ENCODE results near the gene SPOPL. TPM values are rescaled to one million over a fixed set of nuclear protein-coding genes. Genes with fewer than 3 reads are reported as not detected.

SPOPL gene
- total and polyA plus RNA-seq, 4 donors, result 3.4 to 15.8 (median 9.4) TPM

DNA sequence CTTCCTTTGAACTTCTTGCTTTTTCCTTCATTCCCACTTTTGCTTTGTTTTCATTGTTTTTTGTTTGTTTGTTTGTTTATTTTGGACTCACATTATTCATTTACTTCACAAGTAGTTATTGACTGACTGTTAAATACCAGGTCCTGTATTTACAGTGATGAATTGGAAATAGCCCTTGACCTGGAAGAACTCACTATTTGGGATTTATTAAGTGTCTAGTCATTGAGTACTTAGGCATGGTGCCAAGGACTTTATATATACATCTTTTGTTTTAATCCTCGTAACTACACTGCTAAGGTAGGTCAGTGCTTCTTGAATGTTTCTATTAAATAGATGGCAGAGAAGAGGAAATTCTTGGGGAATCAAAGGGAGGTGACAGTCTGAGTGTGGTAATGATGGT, 11.1 kb downstream of the SPOPL start:
- TF ChIP-seq RAD21 (IDR thresholded peaks at IDR 0.05) (no peak), RXRA (IDR thresholded peaks at IDR 0.05) (no peak), HNF4G (IDR thresholded peaks at IDR 0.05) (no peak), GABPA (IDR thresholded peaks at IDR 0.05 in 1 of 2, conservative IDR thresholded peaks at IDR 0.05 in 1 of 2) (no peak), NR2F2 (IDR thresholded peaks at IDR 0.05) (no peak), EGR1 (IDR thresholded peaks at IDR 0.05; ENCODE audit: low read depth in 2 of 2) (no peak), FOXA1 (IDR thresholded peaks at IDR 0.05) (no peak), FOXA2 (IDR thresholded peaks at IDR 0.05) (no peak), TAF1 (conservative IDR thresholded peaks at IDR 0.05) (no peak), YY1 (IDR thresholded peaks at IDR 0.05) (no peak), SP1 (IDR thresholded peaks at IDR 0.05) (no peak), JUND (IDR thresholded peaks at IDR 0.05) (no peak)
- TF ChIP-seq, protein P1, sequence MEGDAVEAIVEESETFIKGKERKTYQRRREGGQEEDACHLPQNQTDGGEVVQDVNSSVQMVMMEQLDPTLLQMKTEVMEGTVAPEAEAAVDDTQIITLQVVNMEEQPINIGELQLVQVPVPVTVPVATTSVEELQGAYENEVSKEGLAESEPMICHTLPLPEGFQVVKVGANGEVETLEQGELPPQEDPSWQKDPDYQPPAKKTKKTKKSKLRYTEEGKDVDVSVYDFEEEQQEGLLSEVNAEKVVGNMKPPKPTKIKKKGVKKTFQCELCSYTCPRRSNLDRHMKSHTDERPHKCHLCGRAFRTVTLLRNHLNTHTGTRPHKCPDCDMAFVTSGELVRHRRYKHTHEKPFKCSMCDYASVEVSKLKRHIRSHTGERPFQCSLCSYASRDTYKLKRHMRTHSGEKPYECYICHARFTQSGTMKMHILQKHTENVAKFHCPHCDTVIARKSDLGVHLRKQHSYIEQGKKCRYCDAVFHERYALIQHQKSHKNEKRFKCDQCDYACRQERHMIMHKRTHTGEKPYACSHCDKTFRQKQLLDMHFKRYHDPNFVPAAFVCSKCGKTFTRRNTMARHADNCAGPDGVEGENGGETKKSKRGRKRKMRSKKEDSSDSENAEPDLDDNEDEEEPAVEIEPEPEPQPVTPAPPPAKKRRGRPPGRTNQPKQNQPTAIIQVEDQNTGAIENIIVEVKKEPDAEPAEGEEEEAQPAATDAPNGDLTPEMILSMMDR (IDR thresholded peaks at IDR 0.05; ENCODE audit: low read depth, low read length, missing input control), result no peak
- TF ChIP-seq, protein P2, sequence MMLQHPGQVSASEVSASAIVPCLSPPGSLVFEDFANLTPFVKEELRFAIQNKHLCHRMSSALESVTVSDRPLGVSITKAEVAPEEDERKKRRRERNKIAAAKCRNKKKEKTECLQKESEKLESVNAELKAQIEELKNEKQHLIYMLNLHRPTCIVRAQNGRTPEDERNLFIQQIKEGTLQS (IDR thresholded peaks at IDR 0.05), result no peak
- TF ChIP-seq, protein P3, sequence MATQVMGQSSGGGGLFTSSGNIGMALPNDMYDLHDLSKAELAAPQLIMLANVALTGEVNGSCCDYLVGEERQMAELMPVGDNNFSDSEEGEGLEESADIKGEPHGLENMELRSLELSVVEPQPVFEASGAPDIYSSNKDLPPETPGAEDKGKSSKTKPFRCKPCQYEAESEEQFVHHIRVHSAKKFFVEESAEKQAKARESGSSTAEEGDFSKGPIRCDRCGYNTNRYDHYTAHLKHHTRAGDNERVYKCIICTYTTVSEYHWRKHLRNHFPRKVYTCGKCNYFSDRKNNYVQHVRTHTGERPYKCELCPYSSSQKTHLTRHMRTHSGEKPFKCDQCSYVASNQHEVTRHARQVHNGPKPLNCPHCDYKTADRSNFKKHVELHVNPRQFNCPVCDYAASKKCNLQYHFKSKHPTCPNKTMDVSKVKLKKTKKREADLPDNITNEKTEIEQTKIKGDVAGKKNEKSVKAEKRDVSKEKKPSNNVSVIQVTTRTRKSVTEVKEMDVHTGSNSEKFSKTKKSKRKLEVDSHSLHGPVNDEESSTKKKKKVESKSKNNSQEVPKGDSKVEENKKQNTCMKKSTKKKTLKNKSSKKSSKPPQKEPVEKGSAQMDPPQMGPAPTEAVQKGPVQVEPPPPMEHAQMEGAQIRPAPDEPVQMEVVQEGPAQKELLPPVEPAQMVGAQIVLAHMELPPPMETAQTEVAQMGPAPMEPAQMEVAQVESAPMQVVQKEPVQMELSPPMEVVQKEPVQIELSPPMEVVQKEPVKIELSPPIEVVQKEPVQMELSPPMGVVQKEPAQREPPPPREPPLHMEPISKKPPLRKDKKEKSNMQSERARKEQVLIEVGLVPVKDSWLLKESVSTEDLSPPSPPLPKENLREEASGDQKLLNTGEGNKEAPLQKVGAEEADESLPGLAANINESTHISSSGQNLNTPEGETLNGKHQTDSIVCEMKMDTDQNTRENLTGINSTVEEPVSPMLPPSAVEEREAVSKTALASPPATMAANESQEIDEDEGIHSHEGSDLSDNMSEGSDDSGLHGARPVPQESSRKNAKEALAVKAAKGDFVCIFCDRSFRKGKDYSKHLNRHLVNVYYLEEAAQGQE (IDR thresholded peaks at IDR 0.05), result no peak
- TF ChIP-seq, protein P4, sequence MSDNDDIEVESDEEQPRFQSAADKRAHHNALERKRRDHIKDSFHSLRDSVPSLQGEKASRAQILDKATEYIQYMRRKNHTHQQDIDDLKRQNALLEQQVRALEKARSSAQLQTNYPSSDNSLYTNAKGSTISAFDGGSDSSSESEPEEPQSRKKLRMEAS (IDR thresholded peaks at IDR 0.05), result no peak
- Histone ChIP-seq H3K9me3 (ENCODE audit: control insufficient read depth in 4 of 4, low read length in 3 of 4) (no peaks in the 10 kb centered on the region), H3K4me3 (ENCODE audit: low read depth in 1 of 3, low read length in 3 of 3) (no peak overlapping the region), H3K9ac (ENCODE audit: low read depth in 1 of 2, low read length in 2 of 2) (no peak overlapping the region), H3K36me3 (ENCODE audit: control insufficient read depth in 4 of 4, insufficient read depth in 3 of 4, low read depth in 1 of 4, low read length in 3 of 4) (no peaks in the 10 kb centered on the region), H3K27ac (ENCODE audit: low read depth in 1 of 2, low read length in 2 of 2) (no peak overlapping the region), H3K4me1 (ENCODE audit: control insufficient read depth in 4 of 4, insufficient read depth in 4 of 4, low read length in 3 of 4) (peaks cover 5 to 26% (median 19%) of the 10 kb centered on the region in 4 donors), H3K27me3 (ENCODE audit: control insufficient read depth in 4 of 4, insufficient read depth in 4 of 4, low read length in 3 of 4) (no peaks in the 10 kb centered on the region)
- no peak for DNase-seq (ENCODE audit: low spot score)
- 86% methylated on average over 1 of the region's 1 CpG for WGBS

DNA sequence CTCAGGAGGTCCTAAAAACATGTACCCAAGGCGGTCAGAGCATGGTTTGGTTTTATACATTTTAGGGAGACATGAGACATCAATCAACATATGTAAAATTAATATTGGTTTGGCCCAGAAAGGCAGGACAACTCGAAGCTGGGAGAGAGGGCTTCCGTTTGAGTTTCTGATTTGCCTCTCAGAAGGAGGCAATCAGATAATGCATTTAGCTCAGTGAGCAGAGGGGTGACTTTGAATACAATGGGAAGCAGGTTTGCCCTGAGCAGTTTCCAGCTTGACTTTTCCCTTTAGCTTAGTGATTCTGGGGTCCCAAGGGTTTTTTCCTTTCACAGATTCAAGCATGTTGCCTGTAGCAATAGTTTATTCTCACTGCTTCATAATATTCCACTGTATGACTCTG, 12.6 kb downstream of the SPOPL start:
- H3K9me3 ChIP-seq (ENCODE audit: control insufficient read depth in 4 of 4, low read length in 3 of 4), result no peaks in the 10 kb centered on the region
- no peak overlapping the region for H3K27ac ChIP-seq (ENCODE audit: low read depth in 1 of 2, low read length in 2 of 2)
- 87% methylated on average over 3 of the region's 3 CpGs for WGBS
- H3K27me3 ChIP-seq (ENCODE audit: control insufficient read depth in 4 of 4, insufficient read depth in 4 of 4, low read length in 3 of 4), result no peaks in the 10 kb centered on the region
- peaks cover 5 to 26% (median 17%) of the 10 kb centered on the region in 4 donors for H3K4me1 ChIP-seq (ENCODE audit: control insufficient read depth in 4 of 4, insufficient read depth in 4 of 4, low read length in 3 of 4)
- no peak for DNase-seq (ENCODE audit: low spot score)
- H3K9ac ChIP-seq (ENCODE audit: low read depth in 1 of 2, low read length in 2 of 2), result no peak overlapping the region
- H3K36me3 ChIP-seq (ENCODE audit: control insufficient read depth in 4 of 4, insufficient read depth in 3 of 4, low read depth in 1 of 4, low read length in 3 of 4), result no peaks in the 10 kb centered on the region
- H3K4me3 ChIP-seq (ENCODE audit: low read depth in 1 of 3, low read length in 3 of 3), result no peak overlapping the region
- TF ChIP-seq RXRA (IDR thresholded peaks at IDR 0.05) (no peak), JUND (IDR thresholded peaks at IDR 0.05) (no peak), TAF1 (conservative IDR thresholded peaks at IDR 0.05) (no peak), RAD21 (IDR thresholded peaks at IDR 0.05) (no peak), FOXA2 (IDR thresholded peaks at IDR 0.05) (no peak), NR2F2 (IDR thresholded peaks at IDR 0.05) (no peak), GABPA (IDR thresholded peaks at IDR 0.05 in 1 of 2, conservative IDR thresholded peaks at IDR 0.05 in 1 of 2) (no peak), HNF4A (conservative IDR thresholded peaks at IDR 0.05) (no peak)
- TF ChIP-seq, protein P2 (IDR thresholded peaks at IDR 0.05), result no peak
- TF ChIP-seq, protein P1 (IDR thresholded peaks at IDR 0.05; ENCODE audit: low read depth, low read length, missing input control), result no peak
- TF ChIP-seq, protein P4 (IDR thresholded peaks at IDR 0.05), result no peak
- TF ChIP-seq, protein P3 (IDR thresholded peaks at IDR 0.05), result no peak

Data from liver (tissue), 9 donors.